ENCODE data around the gene DTYMK. TPM values are rescaled to one million over a fixed set of nuclear protein-coding genes. Genes with fewer than 3 reads are reported as not detected.
"Not testable (repeated sequence)": the region's sequence is repeated elsewhere in the genome, so short reads cannot be mapped to it uniquely, and the experiment has no call there.

The DTYMK gene
- total RNA-seq, 1 donor from 2014 or later, result 66.7 TPM

- H3K27me3 Mint-ChIP-seq, result no peaks in the 10 kb centered on the region
- TF ChIP-seq, protein P1, sequence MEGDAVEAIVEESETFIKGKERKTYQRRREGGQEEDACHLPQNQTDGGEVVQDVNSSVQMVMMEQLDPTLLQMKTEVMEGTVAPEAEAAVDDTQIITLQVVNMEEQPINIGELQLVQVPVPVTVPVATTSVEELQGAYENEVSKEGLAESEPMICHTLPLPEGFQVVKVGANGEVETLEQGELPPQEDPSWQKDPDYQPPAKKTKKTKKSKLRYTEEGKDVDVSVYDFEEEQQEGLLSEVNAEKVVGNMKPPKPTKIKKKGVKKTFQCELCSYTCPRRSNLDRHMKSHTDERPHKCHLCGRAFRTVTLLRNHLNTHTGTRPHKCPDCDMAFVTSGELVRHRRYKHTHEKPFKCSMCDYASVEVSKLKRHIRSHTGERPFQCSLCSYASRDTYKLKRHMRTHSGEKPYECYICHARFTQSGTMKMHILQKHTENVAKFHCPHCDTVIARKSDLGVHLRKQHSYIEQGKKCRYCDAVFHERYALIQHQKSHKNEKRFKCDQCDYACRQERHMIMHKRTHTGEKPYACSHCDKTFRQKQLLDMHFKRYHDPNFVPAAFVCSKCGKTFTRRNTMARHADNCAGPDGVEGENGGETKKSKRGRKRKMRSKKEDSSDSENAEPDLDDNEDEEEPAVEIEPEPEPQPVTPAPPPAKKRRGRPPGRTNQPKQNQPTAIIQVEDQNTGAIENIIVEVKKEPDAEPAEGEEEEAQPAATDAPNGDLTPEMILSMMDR (conservative IDR thresholded peaks at IDR 0.05), result no peak
- no peaks in the 10 kb centered on the region for H3K9me3 Mint-ChIP-seq
- no peak for DNase-seq (ENCODE audit: extremely low spot score, unreplicated experiment)
- H3K27ac Mint-ChIP-seq, result no peak overlapping the region
- no peaks in the 10 kb centered on the region for H3K36me3 Mint-ChIP-seq
- no peak overlapping the region for H3K4me3 Mint-ChIP-seq
- peaks cover 11% of the 10 kb centered on the region for H3K4me1 Mint-ChIP-seq (ENCODE audit: unreplicated experiment)
Observed at GRCh38 chr2:241670333-241671110, 16.1 kb downstream of the DTYMK start.

DNA sequence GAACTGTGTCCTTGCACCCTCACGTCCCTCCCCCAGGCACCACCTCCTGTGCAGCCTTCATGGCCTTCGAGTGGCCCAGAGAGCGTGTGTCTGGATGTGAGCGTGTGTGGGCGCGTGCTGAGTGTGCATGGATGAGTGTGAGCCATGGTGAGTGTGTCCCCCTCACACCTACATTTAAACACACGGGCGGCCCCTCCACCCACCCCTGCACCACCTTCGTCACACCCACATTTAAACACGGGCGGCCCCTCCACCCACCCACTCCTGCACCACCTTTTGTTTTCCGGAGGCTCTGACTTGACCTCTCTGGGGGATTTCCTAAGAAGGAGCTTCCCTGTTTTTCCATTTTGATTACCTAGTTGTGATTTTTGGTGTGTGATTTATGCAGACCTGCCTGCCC is 17.8 kb downstream of the DTYMK start:
- Mint-ChIP-seq H3K27ac (no peak overlapping the region), H3K4me1 (ENCODE audit: unreplicated experiment) (peaks cover 18% of the 10 kb centered on the region), H3K36me3 (no peaks in the 10 kb centered on the region), H3K9me3 (no peaks in the 10 kb centered on the region), H3K27me3 (no peaks in the 10 kb centered on the region), H3K4me3 (no peak overlapping the region)
- DNase-seq (ENCODE audit: extremely low spot score, unreplicated experiment), result no peak
- TF ChIP-seq, protein P1 (conservative IDR thresholded peaks at IDR 0.05), result no peak

DNA sequence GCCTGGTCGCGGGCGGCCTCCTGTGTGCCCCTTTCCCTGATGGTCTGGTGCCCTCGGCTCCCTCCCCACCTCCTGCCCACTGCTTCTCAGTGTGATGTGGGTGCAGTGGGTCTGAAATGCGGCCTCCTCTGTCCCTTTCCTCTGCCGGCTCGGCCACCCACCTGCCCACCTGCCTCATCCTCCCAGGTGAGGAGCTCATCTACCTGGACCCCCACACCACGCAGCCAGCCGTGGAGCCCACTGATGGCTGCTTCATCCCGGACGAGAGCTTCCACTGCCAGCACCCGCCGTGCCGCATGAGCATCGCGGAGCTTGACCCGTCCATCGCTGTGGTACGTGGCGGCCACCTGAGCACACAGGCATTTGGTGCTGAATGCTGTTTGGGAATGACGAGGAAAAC is 18.3 kb downstream of the DTYMK start:
- H3K4me3 Mint-ChIP-seq, result no peak overlapping the region
- TF ChIP-seq, protein P1 (conservative IDR thresholded peaks at IDR 0.05), result no peak
- no peaks in the 10 kb centered on the region for H3K27me3 Mint-ChIP-seq
- peaks cover 18% of the 10 kb centered on the region for H3K4me1 Mint-ChIP-seq (ENCODE audit: unreplicated experiment)
- H3K36me3 Mint-ChIP-seq, result no peaks in the 10 kb centered on the region
- DNase-seq (ENCODE audit: extremely low spot score, unreplicated experiment), result no peak
- no peak overlapping the region for H3K27ac Mint-ChIP-seq
- no peaks in the 10 kb centered on the region for H3K9me3 Mint-ChIP-seq

GRCh38 chr2:241666627-241667400 is 19.8 kb downstream of the DTYMK start:
- no peaks in the 10 kb centered on the region for H3K27me3 Mint-ChIP-seq
- peak; percentile 82 for DNase-seq (ENCODE audit: extremely low spot score, unreplicated experiment)
- H3K36me3 Mint-ChIP-seq, result no peaks in the 10 kb centered on the region

DNA sequence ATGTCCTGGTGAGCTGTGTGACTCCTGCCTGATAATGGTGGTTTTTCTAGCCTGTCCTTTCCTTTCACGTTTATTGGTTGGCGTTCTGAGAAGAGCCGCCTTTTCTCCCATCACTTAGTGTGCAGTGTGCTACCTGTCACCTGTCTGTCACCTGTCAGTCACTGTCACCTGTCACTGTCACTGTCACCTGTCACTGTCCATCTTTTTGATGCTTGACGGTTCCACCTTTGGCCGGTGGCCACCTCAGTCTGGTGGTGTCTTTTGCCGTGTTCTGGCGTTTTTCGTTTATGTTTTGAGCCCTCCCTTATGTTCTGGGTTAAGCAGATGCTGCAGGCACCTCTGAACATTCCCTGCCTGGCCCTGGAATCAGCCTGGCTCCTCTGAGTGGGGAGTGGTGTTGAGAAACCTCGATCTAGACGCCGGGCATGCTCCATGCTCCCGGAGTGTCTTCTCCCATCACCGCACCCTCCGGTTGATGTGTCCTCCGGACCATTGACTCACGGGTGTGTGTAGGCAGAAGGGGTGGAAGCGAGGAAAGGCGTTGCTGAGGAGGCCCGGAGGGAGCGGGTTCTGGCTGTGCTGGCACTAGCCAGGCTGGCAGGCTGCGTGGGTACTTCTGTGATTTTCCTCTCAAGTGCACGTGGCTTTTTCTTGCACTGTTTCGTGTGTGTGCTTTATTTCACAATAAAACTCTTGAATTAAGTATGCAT is 20.7 kb downstream of the DTYMK start:
- H3K4me3 Mint-ChIP-seq, result no peak overlapping the region

More at GRCh38 chr2:241666627-241667400, 19.8 kb downstream of the DTYMK start:
- H3K4me3 Mint-ChIP-seq, result peak overlapping the region; percentile 43
- no peaks in the 10 kb centered on the region for H3K9me3 Mint-ChIP-seq
- TF ChIP-seq, protein P1 (conservative IDR thresholded peaks at IDR 0.05), result no peak
- H3K27ac Mint-ChIP-seq, result no peak overlapping the region
- H3K4me1 Mint-ChIP-seq (ENCODE audit: unreplicated experiment), result peaks cover 18% of the 10 kb centered on the region

DNA sequence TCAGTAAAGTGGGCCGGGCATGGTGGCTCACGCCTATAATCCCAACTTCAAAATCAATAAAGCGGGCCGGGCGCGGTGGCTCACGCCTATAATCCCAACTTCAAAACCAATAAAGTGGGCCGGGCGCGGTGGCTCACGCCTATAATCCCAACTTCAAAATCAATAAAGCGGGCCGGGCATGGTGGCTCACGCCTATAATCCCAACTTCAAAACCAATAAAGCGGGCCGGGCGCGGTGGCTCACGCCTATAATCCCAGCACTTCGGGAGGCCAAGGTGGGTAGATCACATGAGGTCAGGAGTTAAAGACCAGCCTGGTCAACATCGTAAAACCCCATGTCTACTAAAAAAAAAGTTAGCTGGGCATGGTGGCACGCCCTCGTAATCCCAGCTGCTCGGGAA is 23.9 kb downstream of the DTYMK start:
- H3K27me3 Mint-ChIP-seq; H3K9me3 Mint-ChIP-seq; H3K4me3 Mint-ChIP-seq; H3K36me3 Mint-ChIP-seq; H3K27ac Mint-ChIP-seq; DNase-seq (ENCODE audit: extremely low spot score, unreplicated experiment): not testable (repeated sequence)
- peaks cover 18% of the 10 kb centered on the region for H3K4me1 Mint-ChIP-seq (ENCODE audit: unreplicated experiment)

More for the DNA sequence above, 20.7 kb downstream of the DTYMK start:
- Mint-ChIP-seq H3K27ac (no peak overlapping the region), H3K27me3 (no peaks in the 10 kb centered on the region), H3K4me1 (ENCODE audit: unreplicated experiment) (peaks cover 18% of the 10 kb centered on the region), H3K36me3 (no peaks in the 10 kb centered on the region), H3K9me3 (no peaks in the 10 kb centered on the region)
- no peak for DNase-seq (ENCODE audit: extremely low spot score, unreplicated experiment)
- TF ChIP-seq, protein P1 (conservative IDR thresholded peaks at IDR 0.05), result no peak

Data from type B pancreatic cell (in vitro differentiated cells).